GM10266 (cell line): Measurements from ENCODE around the gene WFDC11.

Source experiments
- DNase-seq: peaks from one replicate; pipeline ENCODE4 v3.0.0; 2012; ENCODE audit errors: extremely low spot score
- CTCF ChIP-seq: IDR thresholded peaks from 2 replicates; pipeline ENCODE4 v1.5.1; 2012; ENCODE audit warnings: mild to moderate bottlenecking, low read depth; ENCODE audit not compliant: control insufficient read depth, insufficient read depth; ENCODE audit errors: missing control alignments

Gene WFDC11

GRCh38 chr20:45612314-45612713, 57.7 kb downstream of the WFDC11 start:
- DNase-seq, result no peak
- no peak for TF ChIP-seq CTCF

- DNase-seq, result no peak
Measured at GRCh38 chr20:45611054-45611453, 59.0 kb downstream of the WFDC11 start.

GRCh38 chr20:45607810-45608209, 62.2 kb downstream of the WFDC11 start:
- DNase-seq, result no peak
- no peak for TF ChIP-seq CTCF

More at GRCh38 chr20:45611054-45611453, 59.0 kb downstream of the WFDC11 start:
- TF ChIP-seq CTCF, result no peak
